WTC11 (cell line): ENCODE data around the gene INKA1.

Experiments
- FOXJ3 ChIP-seq: sonication (generic); formaldehyde crosslinking; IDR thresholded peaks from 2 replicates; pipeline ENCODE4 v1.9.0; 2021; ENCODE audit warnings: missing genetic modification reagents, mild to moderate bottlenecking, borderline replicate concordance
- TCF7 ChIP-seq: sonication (generic); formaldehyde crosslinking; IDR thresholded peaks from 2 replicates; pipeline ENCODE4 v1.8.0; 2022; ENCODE audit warnings: mild to moderate bottlenecking, low read depth, missing genetic modification reagents, moderate library complexity
- ZNF121 ChIP-seq: sonication (generic); formaldehyde crosslinking; IDR thresholded peaks from 2 replicates; pipeline ENCODE4 v1.8.0; 2023; ENCODE audit warnings: missing genetic modification reagents
- ZNF416 ChIP-seq: fragments of 250-450 bp; sonication (Bioruptor Pico); IDR thresholded peaks from 2 replicates; pipeline ENCODE4 v1.9.0; 2021; ENCODE audit warnings: mild to moderate bottlenecking, inconsistent platforms
- TF ChIP-seq, protein P1 (sequence below): fragments of 200-600 bp; IDR thresholded peaks from 2 replicates; pipeline ENCODE4 v1.8.0; 2022; ENCODE audit warnings: antibody characterized with exemption
- TF ChIP-seq, protein P2 (sequence below): sonication (generic); formaldehyde crosslinking; conservative IDR thresholded peaks from 2 replicates; pipeline ENCODE4 v1.8.1; 2022; ENCODE audit warnings: mild to moderate bottlenecking, missing genetic modification reagents
- TF ChIP-seq, protein P3 (sequence below): sonication (generic); formaldehyde crosslinking; IDR thresholded peaks from 2 replicates; pipeline ENCODE4 v1.8.0; 2022; ENCODE audit warnings: mild to moderate bottlenecking, missing genetic modification reagents

DNA sequence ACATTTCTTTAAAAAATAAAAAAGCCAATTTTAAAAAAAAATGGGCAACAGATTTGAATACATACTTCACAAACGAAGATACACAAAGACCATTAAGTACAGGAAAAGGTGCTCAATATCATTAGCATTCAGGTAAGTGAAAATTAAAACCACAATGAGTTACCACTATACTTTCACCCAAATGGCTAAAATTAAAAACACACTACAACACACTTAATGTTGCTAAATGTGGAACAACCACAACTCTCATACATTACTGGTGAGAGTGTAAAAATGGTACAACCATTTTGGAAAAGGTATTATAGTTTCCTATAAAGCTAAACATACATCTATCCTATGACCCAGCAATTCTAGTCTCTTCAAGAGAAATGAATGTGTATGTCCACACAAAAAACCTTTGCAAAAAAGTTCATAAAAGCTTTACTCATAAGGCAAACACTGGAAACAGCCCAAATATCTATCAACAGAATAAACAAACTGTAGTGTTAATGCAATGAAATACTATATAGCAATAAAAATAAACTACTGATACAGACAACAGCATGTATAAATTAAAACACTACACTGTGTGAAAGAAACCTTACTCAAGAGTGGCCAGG is 31.6 kb upstream of the INKA1 start:
- TF ChIP-seq, protein P1, sequence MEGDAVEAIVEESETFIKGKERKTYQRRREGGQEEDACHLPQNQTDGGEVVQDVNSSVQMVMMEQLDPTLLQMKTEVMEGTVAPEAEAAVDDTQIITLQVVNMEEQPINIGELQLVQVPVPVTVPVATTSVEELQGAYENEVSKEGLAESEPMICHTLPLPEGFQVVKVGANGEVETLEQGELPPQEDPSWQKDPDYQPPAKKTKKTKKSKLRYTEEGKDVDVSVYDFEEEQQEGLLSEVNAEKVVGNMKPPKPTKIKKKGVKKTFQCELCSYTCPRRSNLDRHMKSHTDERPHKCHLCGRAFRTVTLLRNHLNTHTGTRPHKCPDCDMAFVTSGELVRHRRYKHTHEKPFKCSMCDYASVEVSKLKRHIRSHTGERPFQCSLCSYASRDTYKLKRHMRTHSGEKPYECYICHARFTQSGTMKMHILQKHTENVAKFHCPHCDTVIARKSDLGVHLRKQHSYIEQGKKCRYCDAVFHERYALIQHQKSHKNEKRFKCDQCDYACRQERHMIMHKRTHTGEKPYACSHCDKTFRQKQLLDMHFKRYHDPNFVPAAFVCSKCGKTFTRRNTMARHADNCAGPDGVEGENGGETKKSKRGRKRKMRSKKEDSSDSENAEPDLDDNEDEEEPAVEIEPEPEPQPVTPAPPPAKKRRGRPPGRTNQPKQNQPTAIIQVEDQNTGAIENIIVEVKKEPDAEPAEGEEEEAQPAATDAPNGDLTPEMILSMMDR, result no peak
- no peak for TF ChIP-seq FOXJ3
- TF ChIP-seq, protein P2, sequence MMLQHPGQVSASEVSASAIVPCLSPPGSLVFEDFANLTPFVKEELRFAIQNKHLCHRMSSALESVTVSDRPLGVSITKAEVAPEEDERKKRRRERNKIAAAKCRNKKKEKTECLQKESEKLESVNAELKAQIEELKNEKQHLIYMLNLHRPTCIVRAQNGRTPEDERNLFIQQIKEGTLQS (CRISPR knock-in tag), result no peak
- no peak for TF ChIP-seq ZNF121 (CRISPR knock-in tag)
- TF ChIP-seq ZNF416 (CRISPR knock-in tag), result no peak
- TF ChIP-seq, protein P3, sequence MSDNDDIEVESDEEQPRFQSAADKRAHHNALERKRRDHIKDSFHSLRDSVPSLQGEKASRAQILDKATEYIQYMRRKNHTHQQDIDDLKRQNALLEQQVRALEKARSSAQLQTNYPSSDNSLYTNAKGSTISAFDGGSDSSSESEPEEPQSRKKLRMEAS, result no peak
- no peak for TF ChIP-seq TCF7 (CRISPR knock-in tag)
